ENCODE results near the gene PRLHR.

PRLHR gene

DNA sequence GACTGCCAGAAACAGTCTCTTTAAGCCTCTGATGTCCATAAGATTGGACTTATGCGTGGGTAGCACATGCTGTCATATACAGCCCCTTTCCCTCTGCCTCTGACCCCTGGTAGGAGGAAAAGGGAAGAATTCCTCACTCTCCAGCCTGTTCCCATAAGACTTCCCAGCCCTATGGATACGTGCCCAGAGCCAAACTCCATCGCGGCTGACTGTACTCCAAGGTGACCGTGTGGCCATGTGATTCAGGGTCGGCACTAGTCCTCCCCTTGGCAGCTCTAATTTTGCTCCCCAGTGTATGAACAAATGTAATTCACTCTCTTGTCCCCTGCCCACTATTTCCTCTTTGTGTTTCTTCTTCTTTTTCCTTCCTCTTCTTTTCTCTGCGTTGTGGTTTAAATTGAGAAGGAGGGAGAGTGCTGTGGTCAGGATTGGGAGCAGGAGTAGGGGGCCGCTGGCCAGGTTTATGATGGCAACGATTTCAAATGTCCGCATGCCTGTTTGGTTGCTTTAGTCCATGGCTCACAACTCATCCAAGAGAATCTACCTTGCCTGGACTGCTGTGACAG, 43.8 kb downstream of the PRLHR start:
- no peak for DNase-seq

DNA sequence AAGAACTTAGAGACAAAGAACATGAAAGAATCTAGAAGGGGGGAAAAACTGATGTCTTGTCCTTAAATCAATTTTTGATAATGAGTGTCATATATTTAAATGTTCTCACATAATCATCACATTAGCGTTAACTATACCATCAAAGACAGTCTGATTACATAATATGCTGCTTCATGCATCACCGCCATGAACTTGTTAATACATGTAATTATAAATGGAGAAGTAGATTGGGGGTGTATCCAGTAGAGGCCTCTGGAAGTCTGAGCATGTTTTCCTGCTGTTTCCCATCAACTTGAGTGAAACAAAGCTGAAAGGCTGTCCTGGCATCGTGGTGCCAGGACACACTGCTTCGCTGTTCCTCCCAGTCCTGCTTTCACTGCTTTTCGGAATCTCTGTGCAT, 48.2 kb downstream of the PRLHR start:
- DNase-seq = no peak

DNA sequence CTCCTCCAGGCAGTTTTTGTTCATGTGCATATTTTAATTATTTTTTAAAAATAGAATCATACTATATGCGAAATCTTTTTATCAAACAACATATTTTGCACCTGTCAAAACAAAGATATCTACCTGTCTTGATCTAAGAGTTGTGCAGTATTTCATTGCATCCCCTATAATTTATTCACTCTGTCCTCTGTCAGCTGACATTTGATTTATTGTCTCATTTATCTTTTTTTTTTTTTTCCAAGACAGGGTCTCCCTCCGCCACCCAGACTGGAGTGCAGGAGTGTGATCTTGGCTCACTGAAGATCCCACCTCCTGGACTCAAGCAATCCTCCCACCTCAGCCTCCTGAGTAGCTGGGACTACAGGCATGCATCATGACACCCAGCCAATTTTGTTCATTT, 49.0 kb downstream of the PRLHR start:
- no peak for DNase-seq

DNA sequence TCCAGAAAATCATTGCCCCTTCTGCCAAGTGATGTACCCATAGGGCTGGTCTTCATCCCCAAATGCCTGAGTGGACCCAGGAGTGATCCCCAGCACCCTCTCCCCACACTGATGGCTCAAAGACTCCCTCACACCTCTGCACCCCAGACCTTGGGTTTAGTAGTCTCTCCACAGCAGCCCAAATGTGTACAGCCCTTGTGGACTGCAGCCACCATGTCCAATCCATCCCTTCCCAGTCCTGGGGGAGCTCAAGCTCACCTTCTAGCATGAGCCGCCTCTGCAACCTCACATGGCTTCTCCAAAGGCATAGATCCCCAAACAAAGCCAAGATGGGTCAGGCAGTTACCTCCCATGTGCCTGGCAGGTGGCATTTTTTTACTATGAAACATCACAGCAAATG, 50.1 kb downstream of the PRLHR start:
- no peak for DNase-seq

DNA sequence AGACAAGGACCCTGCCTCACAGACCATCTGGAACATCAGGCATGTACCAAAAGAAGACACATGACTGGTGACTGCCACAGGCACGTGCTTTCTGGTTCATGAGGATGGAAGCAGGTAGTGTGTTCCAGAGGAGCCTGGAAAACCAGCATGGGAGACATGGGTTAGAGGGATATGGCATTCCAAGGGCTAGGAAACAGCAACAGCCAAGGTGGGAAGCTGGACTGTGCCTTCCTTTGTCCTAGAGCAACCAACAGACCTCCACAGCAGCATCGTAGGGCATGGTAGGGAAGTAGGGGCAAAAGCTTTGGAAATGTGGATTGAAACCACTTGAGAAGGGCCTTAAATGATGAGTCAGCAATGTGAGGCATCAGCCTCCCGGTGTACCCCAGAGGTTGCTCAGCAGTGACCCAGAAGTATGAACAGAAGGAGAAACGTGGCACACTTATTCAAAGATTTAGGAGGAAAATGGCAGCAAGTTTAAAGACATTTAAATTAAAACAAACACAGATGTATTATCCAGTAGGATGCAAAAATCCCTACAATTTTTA, 51.0 kb downstream of the PRLHR start:
- no peak for DNase-seq

DNA sequence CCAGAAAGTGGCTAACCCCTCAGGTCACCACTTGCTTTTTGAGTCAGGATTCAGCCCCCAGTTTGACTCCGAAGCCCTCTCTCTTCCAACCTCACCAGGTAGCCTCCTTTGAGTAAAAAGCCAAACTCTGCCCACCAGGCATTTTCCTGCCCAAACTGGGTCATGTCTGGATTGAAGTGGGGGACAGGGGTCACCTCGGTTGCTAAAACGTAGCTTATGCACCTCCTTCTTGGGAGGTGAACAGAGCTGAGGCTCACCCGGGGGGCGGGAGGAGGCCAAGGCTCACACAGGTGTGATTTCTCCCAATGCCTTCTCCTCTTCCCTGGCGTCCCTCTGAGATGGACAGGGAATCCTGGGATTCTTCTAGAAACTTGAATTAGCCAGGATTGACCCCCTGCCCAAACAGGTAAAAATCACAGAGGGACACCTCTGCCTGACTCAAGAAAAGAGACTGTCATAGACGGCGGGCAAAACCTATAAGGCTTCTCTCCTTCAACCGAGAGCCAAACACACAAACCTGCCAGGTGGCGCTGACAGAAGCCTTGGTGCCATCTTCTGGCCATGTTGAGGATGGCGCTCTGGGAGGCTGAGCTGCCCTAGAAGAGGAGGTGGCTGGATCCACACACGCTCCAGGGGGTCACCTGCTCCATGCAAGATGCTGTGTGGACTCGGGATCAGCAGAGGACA, 51.6 kb downstream of the PRLHR start:
- peak; percentile 51 for DNase-seq

DNA sequence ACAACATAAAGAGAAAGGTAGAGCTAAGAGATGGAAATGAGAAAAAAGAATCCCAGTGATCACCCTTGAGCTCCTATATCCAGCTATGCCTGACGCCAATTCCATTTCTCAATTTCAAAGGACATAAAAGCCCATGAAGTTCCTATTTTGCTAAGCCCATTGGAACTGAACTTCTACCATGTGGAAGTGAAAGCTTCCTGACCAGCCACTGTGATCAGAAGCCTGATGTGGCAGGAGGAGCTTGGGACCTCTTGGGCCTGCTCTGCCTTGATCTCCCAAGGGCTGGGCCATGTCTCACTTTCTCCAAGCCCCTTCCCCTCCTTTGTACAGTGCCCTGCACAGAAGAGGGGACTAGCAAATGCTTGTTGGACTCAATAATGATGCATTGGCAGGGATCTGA, 52.7 kb downstream of the PRLHR start:
- no peak for DNase-seq

DNA sequence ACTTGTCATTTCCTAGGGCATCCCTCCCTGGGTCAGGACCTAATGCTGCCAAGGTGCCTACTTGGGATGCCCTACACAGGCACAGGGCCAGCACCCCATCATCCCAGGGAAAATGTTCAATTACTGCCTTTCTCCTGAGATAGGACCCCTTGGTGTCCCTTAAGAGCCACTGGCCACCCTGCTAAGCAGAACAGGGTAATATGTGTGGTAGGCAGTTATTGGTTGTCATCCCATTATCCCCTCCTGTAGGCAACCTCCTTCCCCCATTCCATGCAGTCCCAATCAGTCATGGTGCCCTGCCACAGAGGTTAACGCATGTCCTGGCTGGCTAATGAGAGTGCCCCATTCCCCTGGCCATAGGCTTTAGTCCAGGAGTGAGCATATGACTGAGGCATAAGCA, 53.2 kb downstream of the PRLHR start:
- no peak for DNase-seq

DNA sequence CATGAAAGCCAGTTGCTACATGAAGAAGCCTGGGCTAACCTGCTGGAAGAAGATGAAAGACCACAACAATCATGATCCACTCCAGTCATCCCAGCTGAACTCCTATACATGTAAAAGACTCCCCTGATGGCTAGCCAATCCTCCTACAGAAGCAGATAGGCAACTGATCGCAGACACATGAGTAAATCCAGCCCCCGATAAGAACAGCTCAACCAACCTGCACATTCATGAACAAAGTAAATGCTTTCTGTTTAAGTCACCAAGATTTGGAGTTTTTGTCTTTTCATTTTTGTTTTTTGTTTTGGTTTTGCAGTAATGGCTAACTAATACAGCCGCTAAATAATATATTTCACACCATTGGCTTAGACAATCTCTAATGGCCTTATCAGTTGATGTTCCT, 53.7 kb downstream of the PRLHR start:
- no peak for DNase-seq

Data from eye (tissue), 1 donor.